ENCODE data around the gene USH2A.
A peak's percentile ranks its signal among the peaks of the same experiment; 100 is the strongest.

Gene USH2A

GRCh38 chr1:215905493-215906115 lies 517.6 kb downstream of the USH2A start:
- no peak for DNase-seq

GRCh38 chr1:215900684-215901083 lies 522.6 kb downstream of the USH2A start:
- DNase-seq: no peak

GRCh38 chr1:215899901-215900300 lies 523.3 kb downstream of the USH2A start:
- no peak for DNase-seq

GRCh38 chr1:215895893-215896292 lies 527.4 kb downstream of the USH2A start:
- no peak for DNase-seq

- DNase-seq: no peak
Observed at GRCh38 chr1:215895276-215895675, 528.0 kb downstream of the USH2A start.

GRCh38 chr1:215894617-215895016 lies 528.6 kb downstream of the USH2A start:
- no peak for DNase-seq

GRCh38 chr1:215891266-215892057 lies 531.8 kb downstream of the USH2A start:
- no peak for DNase-seq

- no peak for DNase-seq
Observed at GRCh38 chr1:215890438-215890837, 532.8 kb downstream of the USH2A start.

- no peak for DNase-seq
Observed at GRCh38 chr1:215889871-215890270, 533.4 kb downstream of the USH2A start.

- peak; percentile 50 for DNase-seq
Observed at GRCh38 chr1:215888159-215888558, 535.1 kb downstream of the USH2A start.

- peak; percentile 79 for DNase-seq
Observed at GRCh38 chr1:215887627-215888026, 535.6 kb downstream of the USH2A start.

- DNase-seq: no peak
Observed at GRCh38 chr1:215883004-215883403, 540.2 kb downstream of the USH2A start.

- no peak for DNase-seq
Observed at GRCh38 chr1:215878843-215879242, 544.4 kb downstream of the USH2A start.

- no peak for DNase-seq
Observed at GRCh38 chr1:215878128-215878527, 545.1 kb downstream of the USH2A start.

GRCh38 chr1:215877452-215877951 lies 545.7 kb downstream of the USH2A start:
- DNase-seq: no peak

GRCh38 chr1:215875712-215876111 lies 547.5 kb downstream of the USH2A start:
- DNase-seq: no peak

GRCh38 chr1:215875236-215875635 lies 548.0 kb downstream of the USH2A start:
- DNase-seq: no peak

- DNase-seq: no peak
Observed at GRCh38 chr1:215872658-215873057, 550.6 kb downstream of the USH2A start.

GRCh38 chr1:215868500-215868899 lies 554.7 kb downstream of the USH2A start:
- DNase-seq: no peak

- no peak for DNase-seq
Observed at GRCh38 chr1:215865060-215865459, 558.2 kb downstream of the USH2A start.

- DNase-seq: no peak
Observed at GRCh38 chr1:215863796-215864195, 559.5 kb downstream of the USH2A start.

- DNase-seq: no peak
Observed at GRCh38 chr1:215860833-215861232, 562.4 kb downstream of the USH2A start.

GRCh38 chr1:215857317-215857716 lies 565.9 kb downstream of the USH2A start:
- DNase-seq: no peak

- DNase-seq: no peak
Observed at GRCh38 chr1:215845234-215845891, 577.9 kb downstream of the USH2A start.
